HepG2 (cell line): Measurements from ENCODE around the gene DIS3L2. TPM values are rescaled to one million over a fixed set of nuclear protein-coding genes. Genes with fewer than 3 reads are reported as not detected.
A peak's percentile ranks its signal among the peaks of the same experiment; 100 is the strongest.

ENCODE experiments used
- KAT8 ChIP-seq: IDR thresholded peaks from 2 replicates; pipeline ENCODE4 v1.6.1; 2016; ENCODE audit warnings: missing genetic modification reagents, missing compliant biosample characterization
- SMAD1 ChIP-seq: sonication (generic); formaldehyde crosslinking; IDR thresholded peaks from 2 replicates; pipeline ENCODE4 v1.4.0; 2020; ENCODE audit warnings: missing genetic modification reagents, low read depth, mild to moderate bottlenecking, borderline replicate concordance
- SRY ChIP-seq: sonication (generic); formaldehyde crosslinking; IDR thresholded peaks from 2 replicates; pipeline ENCODE4 v1.8.0; 2022; ENCODE audit warnings: mild to moderate bottlenecking, missing genetic modification reagents
- ZBTB21 ChIP-seq: sonication (generic); formaldehyde crosslinking; IDR thresholded peaks from 2 replicates; pipeline ENCODE4 v1.4.0; 2020; ENCODE audit warnings: missing genetic modification reagents
- ZC3H13 ChIP-seq: sonication (generic); formaldehyde crosslinking; IDR thresholded peaks from 2 replicates; pipeline ENCODE4 v1.8.1; 2023; ENCODE audit warnings: mild to moderate bottlenecking, missing genetic modification reagents, moderate library complexity
- ZNF567 ChIP-seq: sonication (generic); formaldehyde crosslinking; IDR thresholded peaks from 2 replicates; pipeline ENCODE4 v1.8.1; 2023; ENCODE audit warnings: mild to moderate bottlenecking, missing genetic modification reagents, borderline replicate concordance
- ZNF761 ChIP-seq: sonication (generic); formaldehyde crosslinking; conservative IDR thresholded peaks from 2 replicates; pipeline ENCODE4 v1.4.0; 2020; ENCODE audit warnings: mild to moderate bottlenecking, missing genetic modification reagents
- ZNF773 ChIP-seq: sonication (generic); formaldehyde crosslinking; IDR thresholded peaks from 2 replicates; pipeline ENCODE4 v1.4.0; 2020; ENCODE audit warnings: missing genetic modification reagents, borderline replicate concordance
- ZSCAN20 ChIP-seq: sonication (generic); formaldehyde crosslinking; IDR thresholded peaks from 2 replicates; pipeline ENCODE4 v1.4.0; 2020; ENCODE audit warnings: missing genetic modification reagents, mild to moderate bottlenecking, borderline replicate concordance
- polyA plus RNA-seq, 8 experiments: library from polyadenylated mRNA; depleted of rRNA in 3 of 8; stranded (reverse) in 7 of 8; unstranded in 1 of 8; fragments of >200 nt; fragmentation: Illumina TruSeq in 4 of 8; extraction: Trizol in 4 of 8; gene quantifications; 2 replicates each; pipeline versions ENCODE4 v1.2.1 to v1.2.3, GENCODE V29; 2011 to 2016; ENCODE audit warnings: low read depth in 4 of 8, missing spikeins in 1 of 8, mixed read lengths in 1 of 8; ENCODE audit not compliant: insufficient read depth in 1 of 8
- total RNA-seq, 5 experiments: library from RNA; depleted of rRNA; stranded (reverse); fragments of >200 nt; fragmentation: Illumina TruSeq; extraction: Trizol; gene quantifications; 2 replicates each; pipeline ENCODE4 v1.2.3, GENCODE V29; 2016; ENCODE audit warnings: low read depth in 1 of 5
- TF ChIP-seq, protein P1 (sequence below): IDR thresholded peaks from 2 replicates; pipeline ENCODE4 v1.6.1; 2016; ENCODE audit warnings: mild to moderate bottlenecking
- TF ChIP-seq, protein P2 (sequence below), 2 experiments: sonication (generic) in 1 of 2; formaldehyde crosslinking in 1 of 2; IDR thresholded peaks; 2 replicates each; pipeline versions ENCODE4 v1.4.0 to v1.6.1; 2016 to 2020; ENCODE audit warnings: borderline replicate concordance in 1 of 2, low read depth in 1 of 2, mild to moderate bottlenecking in 1 of 2, missing genetic modification reagents in 1 of 2
- TF ChIP-seq, protein P3 (sequence below): sonication (generic); formaldehyde crosslinking; IDR thresholded peaks from 2 replicates; pipeline ENCODE4 v1.5.0; 2020; ENCODE audit warnings: missing genetic modification reagents
- TF ChIP-seq, protein P4 (sequence below): sonication (generic); formaldehyde crosslinking; IDR thresholded peaks from 2 replicates; pipeline ENCODE4 v1.4.0; 2020; ENCODE audit warnings: missing genetic modification reagents, mild to moderate bottlenecking, borderline replicate concordance
- TF ChIP-seq, protein P5 (sequence below): fragments of 450-650 bp; IDR thresholded peaks from 2 replicates; pipeline ENCODE4 v1.6.1; 2017; ENCODE audit warnings: mild to moderate bottlenecking

Gene DIS3L2
- total and polyA plus RNA-seq, 2 of the 13 experiments (the other 11 are each of a cell fraction or from before 2014, with no cell fraction given), result 7.0 to 23.9 TPM

DNA sequence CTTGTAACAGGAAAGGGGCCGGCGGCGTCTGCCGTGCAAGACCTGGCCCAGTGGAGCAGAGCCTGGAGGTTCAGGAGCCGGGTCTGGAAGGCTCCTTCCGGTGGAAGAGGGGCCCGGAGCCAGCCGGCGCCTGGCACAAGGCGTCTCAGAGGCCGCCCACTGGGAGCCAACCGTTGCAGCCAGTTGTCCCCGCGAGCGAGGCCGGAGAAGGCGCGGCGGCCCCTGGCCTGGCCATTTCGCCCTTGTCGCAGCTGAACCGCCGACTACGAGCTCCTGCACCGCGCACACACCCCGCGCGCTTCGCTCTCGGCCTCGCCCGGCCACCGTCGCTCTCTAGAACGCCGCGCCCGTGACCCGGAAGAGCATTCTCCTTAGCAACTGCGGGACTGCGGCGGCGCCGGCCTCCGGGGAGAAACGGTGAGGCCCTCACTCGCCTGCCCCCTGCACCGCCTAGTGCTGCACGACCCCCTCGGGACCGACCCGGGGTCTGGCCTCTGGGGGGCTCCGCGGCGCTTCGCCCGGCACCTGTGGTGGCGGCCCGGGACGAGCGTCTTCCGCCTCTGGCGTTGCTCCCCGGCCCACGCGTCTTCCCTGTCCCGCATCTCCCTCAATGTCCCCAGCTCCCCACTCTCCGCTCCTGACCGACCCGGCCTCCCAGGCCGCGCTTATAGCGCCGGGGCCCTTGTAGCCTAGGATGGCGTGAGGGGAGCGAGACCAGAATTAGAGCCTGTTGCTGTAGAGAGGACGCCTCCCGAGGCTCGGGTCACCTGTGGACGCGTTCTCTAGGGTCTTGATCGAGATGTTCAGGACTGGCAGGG is at the start of gene DIS3L2 (continued):
- TF ChIP-seq KAT8, result peak; percentile 100
- peak; percentile 89 for TF ChIP-seq ZC3H13 (CRISPR knock-in tag)
- peak; percentile 81; the same call in 1 of the 2 replicates for TF ChIP-seq ZNF773 (CRISPR knock-in tag)
- TF ChIP-seq, protein P1, sequence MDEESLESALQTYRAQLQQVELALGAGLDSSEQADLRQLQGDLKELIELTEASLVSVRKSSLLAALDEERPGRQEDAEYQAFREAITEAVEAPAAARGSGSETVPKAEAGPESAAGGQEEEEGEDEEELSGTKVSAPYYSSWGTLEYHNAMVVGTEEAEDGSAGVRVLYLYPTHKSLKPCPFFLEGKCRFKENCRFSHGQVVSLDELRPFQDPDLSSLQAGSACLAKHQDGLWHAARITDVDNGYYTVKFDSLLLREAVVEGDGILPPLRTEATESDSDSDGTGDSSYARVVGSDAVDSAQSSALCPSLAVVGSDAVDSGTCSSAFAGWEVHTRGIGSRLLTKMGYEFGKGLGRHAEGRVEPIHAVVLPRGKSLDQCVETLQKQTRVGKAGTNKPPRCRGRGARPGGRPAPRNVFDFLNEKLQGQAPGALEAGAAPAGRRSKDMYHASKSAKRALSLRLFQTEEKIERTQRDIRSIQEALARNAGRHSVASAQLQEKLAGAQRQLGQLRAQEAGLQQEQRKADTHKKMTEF (CRISPR knock-in tag), result peak; percentile 91; the same call in 1 of the 2 replicates
- TF ChIP-seq ZSCAN20 (CRISPR knock-in tag), result peak; percentile 83; the same call in 1 of the 2 replicates
- peak; percentile 83; the same call in 1 of the 2 replicates for TF ChIP-seq ZNF567 (CRISPR knock-in tag)
- peak; percentile 90 for TF ChIP-seq SRY (CRISPR knock-in tag)
- TF ChIP-seq ZBTB21 (CRISPR knock-in tag), result no peak
- TF ChIP-seq, protein P2, sequence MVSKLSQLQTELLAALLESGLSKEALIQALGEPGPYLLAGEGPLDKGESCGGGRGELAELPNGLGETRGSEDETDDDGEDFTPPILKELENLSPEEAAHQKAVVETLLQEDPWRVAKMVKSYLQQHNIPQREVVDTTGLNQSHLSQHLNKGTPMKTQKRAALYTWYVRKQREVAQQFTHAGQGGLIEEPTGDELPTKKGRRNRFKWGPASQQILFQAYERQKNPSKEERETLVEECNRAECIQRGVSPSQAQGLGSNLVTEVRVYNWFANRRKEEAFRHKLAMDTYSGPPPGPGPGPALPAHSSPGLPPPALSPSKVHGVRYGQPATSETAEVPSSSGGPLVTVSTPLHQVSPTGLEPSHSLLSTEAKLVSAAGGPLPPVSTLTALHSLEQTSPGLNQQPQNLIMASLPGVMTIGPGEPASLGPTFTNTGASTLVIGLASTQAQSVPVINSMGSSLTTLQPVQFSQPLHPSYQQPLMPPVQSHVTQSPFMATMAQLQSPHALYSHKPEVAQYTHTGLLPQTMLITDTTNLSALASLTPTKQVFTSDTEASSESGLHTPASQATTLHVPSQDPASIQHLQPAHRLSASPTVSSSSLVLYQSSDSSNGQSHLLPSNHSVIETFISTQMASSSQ (IDR thresholded peaks at IDR 0.05; ENCODE audit: low read depth), result no peak
- TF ChIP-seq, protein P2 (CRISPR knock-in tag; IDR thresholded peaks at IDR 0.05; ENCODE audit: borderline replicate concordance), result peak; percentile 77
- TF ChIP-seq, protein P3, sequence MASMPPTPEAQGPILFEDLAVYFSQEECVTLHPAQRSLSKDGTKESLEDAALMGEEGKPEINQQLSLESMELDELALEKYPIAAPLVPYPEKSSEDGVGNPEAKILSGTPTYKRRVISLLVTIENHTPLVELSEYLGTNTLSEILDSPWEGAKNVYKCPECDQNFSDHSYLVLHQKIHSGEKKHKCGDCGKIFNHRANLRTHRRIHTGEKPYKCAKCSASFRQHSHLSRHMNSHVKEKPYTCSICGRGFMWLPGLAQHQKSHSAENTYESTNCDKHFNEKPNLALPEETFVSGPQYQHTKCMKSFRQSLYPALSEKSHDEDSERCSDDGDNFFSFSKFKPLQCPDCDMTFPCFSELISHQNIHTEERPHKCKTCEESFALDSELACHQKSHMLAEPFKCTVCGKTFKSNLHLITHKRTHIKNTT, result no peak
- TF ChIP-seq ZNF761, result peak; percentile 96
- TF ChIP-seq, protein P4, sequence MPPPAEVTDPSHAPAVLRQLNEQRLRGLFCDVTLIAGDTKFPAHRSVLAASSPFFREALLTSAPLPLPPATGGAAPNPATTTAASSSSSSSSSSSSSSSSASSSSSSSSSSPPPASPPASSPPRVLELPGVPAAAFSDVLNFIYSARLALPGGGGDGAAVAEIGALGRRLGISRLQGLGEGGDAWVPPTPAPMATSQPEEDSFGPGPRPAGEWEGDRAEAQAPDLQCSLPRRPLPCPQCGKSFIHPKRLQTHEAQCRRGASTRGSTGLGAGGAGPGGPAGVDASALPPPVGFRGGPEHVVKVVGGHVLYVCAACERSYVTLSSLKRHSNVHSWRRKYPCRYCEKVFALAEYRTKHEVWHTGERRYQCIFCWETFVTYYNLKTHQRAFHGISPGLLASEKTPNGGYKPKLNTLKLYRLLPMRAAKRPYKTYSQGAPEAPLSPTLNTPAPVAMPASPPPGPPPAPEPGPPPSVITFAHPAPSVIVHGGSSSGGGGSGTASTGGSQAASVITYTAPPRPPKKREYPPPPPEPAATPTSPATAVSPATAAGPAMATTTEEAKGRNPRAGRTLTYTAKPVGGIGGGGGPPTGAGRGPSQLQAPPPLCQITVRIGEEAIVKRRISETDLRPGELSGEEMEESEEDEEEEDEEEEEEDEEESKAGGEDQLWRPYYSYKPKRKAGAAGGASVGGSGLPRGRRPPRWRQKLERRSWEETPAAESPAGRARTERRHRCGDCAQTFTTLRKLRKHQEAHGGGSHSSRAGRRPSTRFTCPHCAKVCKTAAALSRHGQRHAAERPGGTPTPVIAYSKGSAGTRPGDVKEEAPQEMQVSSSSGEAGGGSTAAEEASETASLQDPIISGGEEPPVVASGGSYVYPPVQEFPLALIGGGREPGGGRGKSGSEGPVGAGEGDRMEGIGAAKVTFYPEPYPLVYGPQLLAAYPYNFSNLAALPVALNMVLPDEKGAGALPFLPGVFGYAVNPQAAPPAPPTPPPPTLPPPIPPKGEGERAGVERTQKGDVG, result peak; percentile 91; the same call in 1 of the 2 replicates
- TF ChIP-seq, protein P5, sequence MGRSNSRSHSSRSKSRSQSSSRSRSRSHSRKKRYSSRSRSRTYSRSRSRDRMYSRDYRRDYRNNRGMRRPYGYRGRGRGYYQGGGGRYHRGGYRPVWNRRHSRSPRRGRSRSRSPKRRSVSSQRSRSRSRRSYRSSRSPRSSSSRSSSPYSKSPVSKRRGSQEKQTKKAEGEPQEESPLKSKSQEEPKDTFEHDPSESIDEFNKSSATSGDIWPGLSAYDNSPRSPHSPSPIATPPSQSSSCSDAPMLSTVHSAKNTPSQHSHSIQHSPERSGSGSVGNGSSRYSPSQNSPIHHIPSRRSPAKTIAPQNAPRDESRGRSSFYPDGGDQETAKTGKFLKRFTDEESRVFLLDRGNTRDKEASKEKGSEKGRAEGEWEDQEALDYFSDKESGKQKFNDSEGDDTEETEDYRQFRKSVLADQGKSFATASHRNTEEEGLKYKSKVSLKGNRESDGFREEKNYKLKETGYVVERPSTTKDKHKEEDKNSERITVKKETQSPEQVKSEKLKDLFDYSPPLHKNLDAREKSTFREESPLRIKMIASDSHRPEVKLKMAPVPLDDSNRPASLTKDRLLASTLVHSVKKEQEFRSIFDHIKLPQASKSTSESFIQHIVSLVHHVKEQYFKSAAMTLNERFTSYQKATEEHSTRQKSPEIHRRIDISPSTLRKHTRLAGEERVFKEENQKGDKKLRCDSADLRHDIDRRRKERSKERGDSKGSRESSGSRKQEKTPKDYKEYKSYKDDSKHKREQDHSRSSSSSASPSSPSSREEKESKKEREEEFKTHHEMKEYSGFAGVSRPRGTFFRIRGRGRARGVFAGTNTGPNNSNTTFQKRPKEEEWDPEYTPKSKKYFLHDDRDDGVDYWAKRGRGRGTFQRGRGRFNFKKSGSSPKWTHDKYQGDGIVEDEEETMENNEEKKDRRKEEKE, result no peak
- TF ChIP-seq SMAD1, result peak; percentile 93; the same call in 1 of the 2 replicates
